ENCODE measurements around the gene MATN3. TPM values are rescaled to one million over a fixed set of nuclear protein-coding genes. Genes with fewer than 3 reads are reported as not detected.
A peak's percentile ranks its signal among the peaks of the same experiment; 100 is the strongest.

The MATN3 gene
- total RNA-seq, 2 donors from 2014 or later = not detected

DNA sequence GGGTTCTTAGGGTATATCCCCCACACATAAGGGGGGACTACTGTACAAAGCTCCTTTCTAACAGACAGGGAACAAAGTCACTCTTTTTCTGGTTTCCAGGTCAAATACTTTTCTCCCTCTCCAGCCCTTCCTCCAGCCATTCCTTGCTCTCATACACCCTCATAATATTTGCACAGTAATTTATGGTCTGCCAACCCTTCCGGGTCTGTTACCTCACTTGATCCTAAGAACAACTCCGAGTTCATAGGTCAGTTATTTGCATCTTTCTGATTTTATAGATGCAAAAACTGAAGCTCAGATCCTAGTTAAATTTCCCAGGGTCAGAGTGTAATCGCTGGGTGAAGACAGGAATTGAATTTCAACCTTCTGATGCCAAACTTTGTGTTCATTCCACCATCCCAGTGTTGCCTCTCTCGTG, 14.8 kb upstream of the MATN3 start:
- peaks cover 3 to 6% of the 10 kb centered on the region in 2 donors for H3K4me1 Mint-ChIP-seq (ENCODE audit: low read depth in 2 of 2)

DNA sequence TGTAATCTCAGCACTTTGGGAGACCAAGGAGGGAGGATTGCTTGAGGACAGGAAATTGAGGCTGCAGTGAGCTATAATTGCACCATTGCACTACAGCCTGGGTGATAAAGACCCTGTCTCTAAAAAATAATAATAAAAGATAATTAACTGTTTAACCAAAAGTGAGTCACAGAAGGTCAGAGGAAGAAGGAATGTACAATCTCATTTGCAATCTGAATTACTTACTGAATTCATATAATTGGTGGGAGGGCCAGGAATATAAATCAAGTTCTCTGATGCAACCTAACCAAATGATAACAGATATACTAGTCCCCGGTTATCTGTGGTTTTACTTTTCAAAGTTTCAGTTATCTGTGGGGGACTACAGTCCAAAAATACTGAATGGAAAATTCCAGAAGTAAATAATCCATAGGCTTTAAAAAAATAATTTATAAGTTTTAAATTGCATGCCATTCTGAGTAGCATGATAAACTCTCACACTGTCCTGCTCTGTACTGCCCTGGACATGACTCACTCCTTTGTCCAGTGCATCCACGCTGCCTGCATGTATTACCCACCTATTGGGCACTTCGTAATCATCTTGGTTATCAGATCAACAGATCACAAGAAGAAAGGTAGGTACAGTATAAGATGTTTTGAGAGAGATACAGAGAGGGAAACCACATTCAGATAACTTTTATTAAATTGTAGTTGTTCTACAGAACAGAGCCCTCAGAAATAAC, 12.8 kb upstream of the MATN3 start:
- DNase-seq (ENCODE audit: low spot score) (no peak), ATAC-seq (no peak)
- H3K27ac Mint-ChIP-seq = no peak overlapping the region
- H3K4me1 Mint-ChIP-seq (ENCODE audit: low read depth in 2 of 2) = peaks cover 6 to 9% of the 10 kb centered on the region in 2 donors
- H3K36me3 Mint-ChIP-seq = peaks cover 39% of the 10 kb centered on the region
- no peak overlapping the region for H3K4me3 Mint-ChIP-seq
- no peaks in the 10 kb centered on the region for H3K27me3 Mint-ChIP-seq
- peaks cover 13% of the 10 kb centered on the region for H3K9me3 Mint-ChIP-seq

More for the DNA sequence above, 14.8 kb upstream of the MATN3 start:
- no peaks in the 10 kb centered on the region for H3K9me3 Mint-ChIP-seq
- H3K27me3 Mint-ChIP-seq = no peaks in the 10 kb centered on the region
- H3K4me3 Mint-ChIP-seq = no peak overlapping the region
- no peak overlapping the region for H3K27ac Mint-ChIP-seq
- peaks cover 37% of the 10 kb centered on the region for H3K36me3 Mint-ChIP-seq
- no peak for DNase-seq (ENCODE audit: low spot score)
- ATAC-seq = no peak

DNA sequence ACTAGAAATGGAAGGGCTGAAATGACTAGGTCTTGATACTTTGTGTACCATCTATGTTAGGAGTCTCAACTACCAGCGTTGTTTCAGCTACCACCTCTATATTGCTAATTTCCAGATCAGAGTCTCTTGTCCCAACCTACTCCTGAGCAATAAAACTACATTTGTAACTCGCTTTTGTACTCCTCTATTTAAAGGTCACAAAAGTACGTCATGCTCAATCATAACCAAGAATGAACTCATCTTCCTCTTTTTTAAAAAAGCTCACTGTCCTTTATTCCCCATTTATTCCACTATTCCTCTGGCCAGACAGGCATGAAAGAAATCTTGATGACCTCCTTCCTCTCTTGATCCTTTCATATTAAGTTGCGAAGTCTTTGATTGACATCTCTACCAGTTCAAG, 11.2 kb upstream of the MATN3 start:
- DNase-seq (ENCODE audit: low spot score) (no peak), ATAC-seq (no peak)
- Mint-ChIP-seq H3K27me3 (no peaks in the 10 kb centered on the region), H3K36me3 (peaks cover 25% of the 10 kb centered on the region), H3K4me1 (ENCODE audit: low read depth in 2 of 2) (peaks cover 6 to 9% of the 10 kb centered on the region in 2 donors), H3K4me3 (no peak overlapping the region), H3K9me3 (peaks cover 15% of the 10 kb centered on the region), H3K27ac (no peak overlapping the region)

DNA sequence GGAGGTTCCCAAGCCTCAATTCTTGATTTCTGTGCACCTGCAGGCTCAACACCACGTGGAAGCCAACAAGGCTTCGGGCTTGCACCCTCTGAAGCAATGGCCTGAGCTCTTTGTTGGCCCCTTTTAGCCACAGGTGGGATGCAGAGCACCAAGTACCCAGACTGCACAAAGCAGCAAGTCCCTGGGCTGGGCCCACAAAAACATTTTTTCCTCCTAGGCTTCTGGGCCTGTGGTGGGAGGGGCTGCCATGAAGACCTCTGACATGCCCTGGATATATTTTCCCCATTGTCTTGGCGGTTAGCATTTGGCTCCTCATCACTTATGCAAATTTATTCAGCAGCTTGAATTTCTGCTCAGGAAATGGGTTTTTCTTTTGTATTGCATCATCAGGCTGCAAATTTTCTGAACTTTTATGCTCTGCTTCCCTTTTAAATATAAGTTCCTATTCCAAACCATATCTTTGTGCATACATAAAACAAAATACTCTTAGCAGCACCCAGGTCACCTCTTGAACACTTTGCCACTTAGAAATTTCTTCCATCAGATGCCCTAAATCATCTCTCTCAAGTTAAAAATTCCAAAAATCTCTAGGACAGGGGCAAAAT, 9.0 kb upstream of the MATN3 start:
- H3K4me1 Mint-ChIP-seq (ENCODE audit: low read depth in 2 of 2) = peaks cover 6 to 7% of the 10 kb centered on the region in 2 donors
- H3K36me3 Mint-ChIP-seq = peaks cover 25% of the 10 kb centered on the region
- no peak for DNase-seq (ENCODE audit: low spot score)
- peaks cover 15% of the 10 kb centered on the region for H3K9me3 Mint-ChIP-seq
- H3K4me3 Mint-ChIP-seq = no peak overlapping the region
- H3K27ac Mint-ChIP-seq = no peak overlapping the region
- no peak for ATAC-seq
- no peaks in the 10 kb centered on the region for H3K27me3 Mint-ChIP-seq

DNA sequence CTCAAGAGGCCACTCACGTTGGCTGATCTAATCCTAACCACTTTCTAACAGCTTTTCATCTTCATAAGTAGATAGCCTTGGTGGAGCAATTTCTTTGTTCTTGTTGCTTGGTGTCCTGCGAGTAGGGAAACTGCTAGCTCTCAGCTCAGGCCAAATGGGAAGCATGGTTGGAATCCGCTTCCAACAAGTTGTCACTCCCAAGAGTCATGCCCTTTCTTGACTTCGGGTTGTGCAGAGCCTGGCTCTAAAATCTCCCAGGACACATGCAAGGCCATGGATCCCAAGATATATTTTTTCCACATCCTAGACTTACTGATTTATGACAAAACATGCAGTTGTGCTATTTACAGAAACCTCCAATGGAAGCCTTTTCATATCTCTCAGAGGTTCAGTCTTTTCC, 7.3 kb upstream of the MATN3 start:
- Mint-ChIP-seq H3K27ac (no peak overlapping the region), H3K27me3 (peaks cover 1 to 9% of the 10 kb centered on the region in 2 donors), H3K36me3 (peaks cover 25% of the 10 kb centered on the region), H3K9me3 (peaks cover 15% of the 10 kb centered on the region), H3K4me3 (no peak overlapping the region), H3K4me1 (ENCODE audit: low read depth in 2 of 2) (peaks cover 6 to 7% of the 10 kb centered on the region in 2 donors)
- no peak for ATAC-seq
- no peak for DNase-seq (ENCODE audit: low spot score)

DNA sequence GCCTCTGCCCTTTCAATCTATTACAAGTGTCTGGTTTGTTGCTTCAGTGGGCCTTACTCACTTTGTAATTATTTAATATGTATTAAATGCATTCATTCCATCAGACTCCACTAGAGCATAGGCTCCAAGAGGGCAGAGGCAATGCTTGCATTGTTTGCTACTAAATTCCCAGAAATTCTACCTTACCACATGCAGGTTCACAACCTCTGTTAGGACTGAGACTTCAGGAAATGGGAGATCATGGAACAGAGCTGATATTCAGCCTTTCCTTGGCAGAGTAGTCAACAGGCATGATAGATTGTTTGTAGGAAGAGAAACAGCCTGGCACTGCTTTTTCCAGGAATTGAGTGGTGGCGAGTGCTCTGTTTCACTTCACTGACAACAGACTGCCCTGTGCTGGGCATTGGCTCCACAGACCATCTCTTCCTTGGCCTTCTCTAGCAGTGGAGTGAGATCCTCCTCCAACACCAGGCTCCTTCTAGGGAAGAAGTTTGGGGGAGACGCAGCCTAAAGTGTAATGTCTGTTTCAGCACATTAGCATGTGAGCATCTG, 6.2 kb upstream of the MATN3 start:
- ATAC-seq (no peak), DNase-seq (ENCODE audit: low spot score) (no peak)
- Mint-ChIP-seq H3K27me3 (peaks cover 12 to 19% of the 10 kb centered on the region in 2 donors), H3K9me3 (peaks cover 15% of the 10 kb centered on the region), H3K4me1 (ENCODE audit: low read depth in 2 of 2) (peaks cover 2 to 7% of the 10 kb centered on the region in 2 donors), H3K36me3 (peaks cover 19% of the 10 kb centered on the region), H3K4me3 (no peak overlapping the region), H3K27ac (no peak overlapping the region)

DNA sequence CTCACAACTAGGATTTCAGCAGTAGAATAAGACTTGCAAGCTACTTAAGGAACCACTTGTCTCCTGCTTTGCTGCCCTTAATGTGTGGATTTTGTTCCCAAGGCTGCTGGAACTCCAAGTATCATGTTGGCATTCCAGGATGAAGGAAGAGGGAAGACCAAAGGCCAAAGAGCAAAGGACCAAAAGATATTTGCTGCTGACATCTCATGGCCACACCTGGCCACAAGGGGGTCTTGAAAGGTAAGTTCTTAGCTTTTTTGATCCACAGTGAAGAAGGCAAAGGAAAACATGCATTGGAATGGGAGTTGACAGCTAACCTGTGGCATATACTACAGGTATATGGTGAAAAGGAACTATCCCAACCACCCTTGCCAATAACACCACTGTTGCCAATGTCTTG, 3.9 kb upstream of the MATN3 start:
- H3K4me1 Mint-ChIP-seq (ENCODE audit: low read depth in 2 of 2) = peaks cover 0 to 6% of the 10 kb centered on the region in 2 donors
- H3K9me3 Mint-ChIP-seq = peaks cover 8% of the 10 kb centered on the region
- no peak for ATAC-seq
- H3K4me3 Mint-ChIP-seq = no peak overlapping the region
- peaks cover 25 to 35% of the 10 kb centered on the region in 2 donors for H3K27me3 Mint-ChIP-seq
- no peak overlapping the region for H3K27ac Mint-ChIP-seq
- no peak for DNase-seq (ENCODE audit: low spot score)
- peaks cover 8% of the 10 kb centered on the region for H3K36me3 Mint-ChIP-seq

DNA sequence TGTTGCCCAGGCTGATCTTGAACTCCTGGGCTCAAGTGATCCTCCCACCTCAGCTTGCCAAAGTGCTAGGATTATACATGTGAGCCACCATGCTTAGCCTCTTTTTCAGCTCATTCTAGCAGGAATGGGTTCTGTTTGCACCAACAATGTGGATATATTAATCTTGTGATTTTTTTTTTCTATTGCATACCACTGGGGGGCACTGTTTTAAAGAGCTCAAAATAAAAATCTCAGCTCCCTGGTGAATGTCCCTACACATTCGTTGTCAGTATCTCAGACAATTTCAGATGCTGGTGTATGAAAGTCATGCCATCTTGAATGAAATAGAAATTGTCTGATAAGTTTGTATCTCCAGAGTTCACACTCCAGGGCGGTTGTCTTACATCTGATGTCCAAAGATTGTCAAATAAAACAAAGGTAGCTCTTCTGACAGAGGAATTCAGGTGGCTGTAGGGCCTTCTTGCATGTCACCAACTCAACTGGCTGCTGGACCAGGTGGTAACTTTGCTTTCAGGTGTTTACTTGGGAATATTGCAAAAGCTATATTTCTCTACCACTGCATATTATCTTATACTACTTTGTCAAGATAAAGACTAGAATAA, 3.1 kb upstream of the MATN3 start:
- Mint-ChIP-seq H3K4me1 (ENCODE audit: low read depth in 2 of 2) (peaks cover 0 to 6% of the 10 kb centered on the region in 2 donors), H3K27me3 (peaks cover 27 to 40% of the 10 kb centered on the region in 2 donors), H3K4me3 (no peak overlapping the region), H3K9me3 (peaks cover 5% of the 10 kb centered on the region), H3K36me3 (peaks cover 4% of the 10 kb centered on the region), H3K27ac (no peak overlapping the region)
- no peak for ATAC-seq
- DNase-seq (ENCODE audit: low spot score) = no peak

DNA sequence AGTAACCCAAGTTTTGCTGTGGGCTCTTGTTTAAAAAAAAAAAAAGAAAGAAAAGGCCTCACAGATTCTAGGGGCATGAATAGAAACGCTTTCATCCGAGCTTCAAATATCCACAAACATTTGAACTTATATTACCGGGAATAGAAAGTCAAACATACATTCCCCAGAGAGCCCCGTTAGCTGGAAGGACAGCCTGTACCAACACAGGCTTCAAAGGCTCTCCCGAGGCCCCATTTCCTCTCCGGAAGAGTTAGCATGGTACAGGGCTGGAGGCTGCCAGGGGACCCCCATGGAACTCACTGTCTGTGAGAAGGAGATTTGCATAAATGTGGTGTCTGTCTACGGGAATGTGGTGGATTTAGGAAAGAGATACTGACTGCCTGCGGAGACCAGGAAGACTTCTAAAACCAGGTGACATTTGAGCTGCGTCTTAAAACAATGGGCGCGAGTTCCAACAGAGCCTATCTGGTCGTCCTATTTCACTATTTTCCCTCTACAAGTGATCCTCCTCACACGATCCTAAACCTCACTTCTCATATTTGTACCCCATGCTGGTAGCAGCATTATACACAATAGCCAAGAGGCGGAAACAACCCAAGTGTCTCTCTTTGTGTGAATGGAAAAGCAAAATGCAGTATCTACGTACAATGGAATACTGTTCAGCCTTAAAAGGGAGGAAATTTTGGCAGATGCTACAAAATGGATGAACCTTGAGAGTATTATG, 820 bp upstream of the MATN3 start:
- Mint-ChIP-seq H3K4me1 (ENCODE audit: low read depth in 2 of 2) (peaks cover 0 to 6% of the 10 kb centered on the region in 2 donors), H3K27ac (no peak overlapping the region), H3K9me3 (no peaks in the 10 kb centered on the region), H3K36me3 (no peaks in the 10 kb centered on the region), H3K27me3 (peaks cover 33 to 40% of the 10 kb centered on the region in 2 donors), H3K4me3 (peak overlapping the region; percentile 26)
- DNase-seq (ENCODE audit: low spot score) (no peak), ATAC-seq (no peak)

DNA sequence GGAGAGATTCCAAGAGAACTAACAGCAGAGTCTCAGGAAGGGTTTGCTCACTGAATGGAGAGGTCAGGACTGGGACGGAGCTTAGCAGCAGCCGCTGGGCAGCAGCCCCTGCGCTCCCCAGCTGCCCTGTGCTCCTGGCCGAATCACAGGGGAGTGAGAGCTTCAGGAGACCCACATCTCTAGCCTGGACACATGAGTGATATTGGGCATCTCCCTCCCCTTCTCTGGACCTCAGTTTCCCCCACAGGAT, 511 bp downstream of the MATN3 start:
- peak overlapping the region; percentile 65 for H3K4me3 Mint-ChIP-seq
- H3K9me3 Mint-ChIP-seq = no peaks in the 10 kb centered on the region
- H3K27ac Mint-ChIP-seq = no peak overlapping the region
- DNase-seq (ENCODE audit: low spot score) = no peak
- peaks cover 0 to 6% of the 10 kb centered on the region in 2 donors for H3K4me1 Mint-ChIP-seq (ENCODE audit: low read depth in 2 of 2)
- H3K36me3 Mint-ChIP-seq = no peaks in the 10 kb centered on the region
- peaks cover 39 to 40% of the 10 kb centered on the region in 2 donors for H3K27me3 Mint-ChIP-seq
- ATAC-seq = peak in 1 of 2 donors; percentile 45

DNA sequence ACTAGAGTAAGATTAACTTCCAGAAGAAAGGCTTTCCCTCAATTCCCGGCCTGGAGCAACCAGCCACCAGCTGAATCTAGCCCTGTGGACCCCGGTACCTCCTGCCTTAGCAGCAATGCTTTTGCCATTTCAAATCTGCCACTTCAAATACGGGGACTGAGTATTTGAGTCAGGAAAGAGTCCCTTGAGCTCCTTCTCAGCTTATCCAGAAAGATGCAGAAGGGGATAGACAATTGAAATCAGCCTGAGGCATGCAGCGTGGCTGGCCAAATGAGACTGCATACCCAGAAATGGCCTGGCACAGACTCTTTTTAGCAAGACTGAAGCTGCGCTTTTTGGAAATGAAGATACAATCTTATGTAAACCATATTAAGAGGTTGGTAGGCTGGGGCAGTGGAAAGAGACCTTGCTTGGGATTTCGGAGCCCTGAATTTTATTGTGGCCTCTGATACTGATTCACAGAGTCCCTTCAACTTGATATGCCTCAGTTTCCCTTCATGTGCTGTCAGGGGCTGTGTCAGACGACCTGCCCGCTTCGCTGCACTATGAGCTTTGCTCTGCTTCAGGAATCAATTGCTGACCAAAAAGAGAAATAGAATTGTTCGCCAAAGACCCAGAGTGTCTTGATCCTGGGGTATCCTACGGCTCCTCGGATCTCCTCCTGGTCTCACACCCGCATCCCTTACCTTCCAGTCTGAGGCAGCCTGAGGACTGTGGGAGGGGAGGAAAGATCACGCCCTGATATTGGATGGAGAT, 1.0 kb downstream of the MATN3 start:
- H3K9me3 Mint-ChIP-seq = no peaks in the 10 kb centered on the region
- DNase-seq (ENCODE audit: low spot score) (no peak), ATAC-seq (no peak)
- H3K27ac Mint-ChIP-seq = no peak overlapping the region
- peak overlapping the region; percentile 65 for H3K4me3 Mint-ChIP-seq
- H3K4me1 Mint-ChIP-seq (ENCODE audit: low read depth in 2 of 2) = peaks cover 0 to 6% of the 10 kb centered on the region in 2 donors
- no peaks in the 10 kb centered on the region for H3K36me3 Mint-ChIP-seq
- peaks cover 39 to 40% of the 10 kb centered on the region in 2 donors for H3K27me3 Mint-ChIP-seq

DNA sequence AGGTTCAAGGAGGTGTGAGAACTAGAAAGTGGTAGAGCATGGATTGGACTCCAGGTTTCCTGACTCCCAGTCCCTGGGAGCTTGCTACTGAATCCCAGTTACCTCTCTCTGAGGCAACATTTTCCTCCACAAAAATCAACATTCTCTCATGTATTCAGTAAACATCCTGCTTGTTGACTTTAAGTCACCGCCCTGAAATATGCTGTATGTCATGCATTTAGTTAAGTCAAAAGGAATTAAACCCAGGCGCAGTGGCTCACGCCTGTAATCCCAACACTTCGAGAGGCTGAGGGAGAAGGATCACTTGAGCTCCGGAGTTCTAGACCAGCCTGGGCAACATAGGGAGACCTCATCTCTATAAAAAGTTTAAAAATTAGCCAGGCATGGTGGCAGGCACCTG, 3.8 kb downstream of the MATN3 start:
- Mint-ChIP-seq H3K9me3 (no peaks in the 10 kb centered on the region), H3K27me3 (peaks cover 21 to 27% of the 10 kb centered on the region in 2 donors), H3K4me3 (no peak overlapping the region), H3K36me3 (no peaks in the 10 kb centered on the region), H3K4me1 (ENCODE audit: low read depth in 2 of 2) (peaks cover 0 to 6% of the 10 kb centered on the region in 2 donors), H3K27ac (no peak overlapping the region)
- DNase-seq (ENCODE audit: low spot score) = no peak
- no peak for ATAC-seq

DNA sequence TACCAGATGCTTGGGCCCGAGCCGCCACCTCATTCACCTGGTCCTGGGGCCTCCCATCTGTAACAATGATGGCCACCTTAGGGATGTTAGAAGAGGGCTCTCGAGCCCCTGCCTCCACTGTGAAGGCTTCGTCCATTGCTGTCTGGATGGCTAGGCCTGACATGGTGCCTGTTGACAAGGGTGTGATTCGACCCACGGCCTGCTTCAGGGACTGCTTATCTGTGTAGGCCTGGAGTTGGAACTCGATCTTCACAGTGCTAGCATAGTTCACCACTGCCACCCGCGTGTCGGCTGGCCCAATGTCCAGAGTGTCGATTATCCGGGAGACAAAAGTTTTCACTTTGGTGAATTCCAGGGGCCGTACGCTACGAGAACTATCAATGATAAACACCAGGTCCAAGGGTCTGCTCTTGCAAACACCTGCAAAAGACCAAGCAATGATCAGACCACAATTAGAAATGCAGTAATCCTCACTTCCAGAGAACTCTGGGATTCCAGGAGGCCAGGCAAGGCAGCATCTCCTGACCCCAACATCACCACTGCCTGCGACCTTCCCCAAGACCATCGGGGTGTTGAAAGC, 6.5 kb downstream of the MATN3 start:
- no peak for DNase-seq (ENCODE audit: low spot score)
- no peaks in the 10 kb centered on the region for H3K36me3 Mint-ChIP-seq
- no peak overlapping the region for H3K27ac Mint-ChIP-seq

More for the DNA sequence above, 6.5 kb downstream of the MATN3 start:
- Mint-ChIP-seq H3K4me3 (no peak overlapping the region), H3K27me3 (peaks cover 23 to 25% of the 10 kb centered on the region in 2 donors), H3K4me1 (ENCODE audit: low read depth in 2 of 2) (no peaks in the 10 kb centered on the region), H3K9me3 (no peaks in the 10 kb centered on the region)
- no peak for ATAC-seq
